ENCODE measurements around the gene ELP4. TPM values are rescaled to one million over a fixed set of nuclear protein-coding genes. Genes with fewer than 3 reads are reported as not detected.

Gene ELP4
- total and polyA plus RNA-seq, 11 donors = 8.5 to 20.7 (median 14.1) TPM

DNA sequence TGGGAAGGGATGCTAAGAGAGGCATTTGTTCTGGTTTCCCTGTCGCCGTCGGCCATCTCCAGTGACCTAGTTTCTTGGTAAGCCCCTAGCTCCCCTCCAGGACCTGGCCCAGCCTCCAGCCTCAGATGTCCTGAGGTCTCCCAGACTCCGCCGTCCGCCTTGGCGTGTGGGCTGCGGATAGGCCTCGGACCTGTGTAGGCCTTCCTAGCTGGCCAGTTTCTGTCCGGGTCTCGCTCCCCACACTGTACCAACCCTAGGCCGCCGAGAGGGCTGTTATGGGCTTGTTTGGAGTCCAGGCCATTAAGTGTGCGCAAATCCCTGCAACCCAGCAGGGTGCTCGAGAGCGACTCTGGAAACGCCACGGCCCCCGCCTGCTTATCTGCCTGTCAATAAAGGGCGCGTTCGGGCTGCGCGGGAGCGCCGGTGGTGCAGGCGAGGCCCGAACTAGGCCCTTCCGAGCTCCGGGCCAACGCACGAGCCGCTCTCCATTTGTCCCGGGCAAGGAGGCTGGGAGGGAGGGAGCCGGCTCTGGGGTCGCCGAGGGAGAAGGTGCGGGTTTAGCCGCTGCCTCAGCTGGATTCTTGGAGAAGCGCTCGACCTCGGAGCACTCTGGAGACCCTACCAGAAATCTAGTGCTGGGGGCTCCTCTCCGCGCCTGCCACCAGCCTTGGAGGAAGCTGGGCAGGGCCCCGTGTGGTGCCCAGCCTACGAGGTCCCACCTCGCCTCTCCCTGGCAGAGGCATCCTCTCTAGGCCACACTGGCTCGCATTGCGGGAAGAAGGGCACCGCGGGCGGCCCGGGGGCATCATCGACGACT, 310.3 kb downstream of the ELP4 start:
- Histone ChIP-seq H3K27me3 (peaks cover 90 to 100% (median 99%) of the 10 kb centered on the region in 9 donors), H3K4me1 (peaks cover 0 to 50% (median 30%) of the 10 kb centered on the region in 12 donors), H3K9me3 (no peaks in the 10 kb centered on the region), H3K27ac (no peak overlapping the region), H3K4me3 (no peak overlapping the region), H3K36me3 (no peaks in the 10 kb centered on the region)
- TF ChIP-seq, protein P1, sequence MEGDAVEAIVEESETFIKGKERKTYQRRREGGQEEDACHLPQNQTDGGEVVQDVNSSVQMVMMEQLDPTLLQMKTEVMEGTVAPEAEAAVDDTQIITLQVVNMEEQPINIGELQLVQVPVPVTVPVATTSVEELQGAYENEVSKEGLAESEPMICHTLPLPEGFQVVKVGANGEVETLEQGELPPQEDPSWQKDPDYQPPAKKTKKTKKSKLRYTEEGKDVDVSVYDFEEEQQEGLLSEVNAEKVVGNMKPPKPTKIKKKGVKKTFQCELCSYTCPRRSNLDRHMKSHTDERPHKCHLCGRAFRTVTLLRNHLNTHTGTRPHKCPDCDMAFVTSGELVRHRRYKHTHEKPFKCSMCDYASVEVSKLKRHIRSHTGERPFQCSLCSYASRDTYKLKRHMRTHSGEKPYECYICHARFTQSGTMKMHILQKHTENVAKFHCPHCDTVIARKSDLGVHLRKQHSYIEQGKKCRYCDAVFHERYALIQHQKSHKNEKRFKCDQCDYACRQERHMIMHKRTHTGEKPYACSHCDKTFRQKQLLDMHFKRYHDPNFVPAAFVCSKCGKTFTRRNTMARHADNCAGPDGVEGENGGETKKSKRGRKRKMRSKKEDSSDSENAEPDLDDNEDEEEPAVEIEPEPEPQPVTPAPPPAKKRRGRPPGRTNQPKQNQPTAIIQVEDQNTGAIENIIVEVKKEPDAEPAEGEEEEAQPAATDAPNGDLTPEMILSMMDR (IDR thresholded peaks at IDR 0.05) = no peak
- TF ChIP-seq POLR2A (IDR thresholded peaks at IDR 0.05) = no peak
- DNase-seq = no peak
- intact Hi-C loops (cut with DNase I) = loop anchor here in 1 of 10 donors (10.0 kb wide), 1 partner anchor 55 kb away; no protein-coding TSS in a partner anchor
- WGBS, 4 donors = 8 to 14% (median 13%) methylated on average over 17 to 55 of the region's 55 CpGs
- peak in 1 of 4 donors; percentile 22 for ATAC-seq

- Histone ChIP-seq H3K4me1 (peaks cover 0 to 44% (median 27%) of the 10 kb centered on the region in 12 donors), H3K4me3 (no peak overlapping the region), H3K36me3 (no peaks in the 10 kb centered on the region), H3K27me3 (peaks cover 89 to 100% (median 100%) of the 10 kb centered on the region in 9 donors), H3K9me3 (no peaks in the 10 kb centered on the region), H3K27ac (no peak overlapping the region)
- intact Hi-C loops (cut with DNase I) = no loop called here
- DNase-seq (no peak), ATAC-seq (no peak)
- TF ChIP-seq, protein P1 (IDR thresholded peaks at IDR 0.05) = no peak
- TF ChIP-seq POLR2A (IDR thresholded peaks at IDR 0.05) = no peak
- WGBS, 4 donors = 4 to 9% (median 6%) methylated on average over 15 of the region's 15 CpGs
These were observed 310.9 kb downstream of the ELP4 start for GRCh38 chr11:31820438-31820818.

DNA sequence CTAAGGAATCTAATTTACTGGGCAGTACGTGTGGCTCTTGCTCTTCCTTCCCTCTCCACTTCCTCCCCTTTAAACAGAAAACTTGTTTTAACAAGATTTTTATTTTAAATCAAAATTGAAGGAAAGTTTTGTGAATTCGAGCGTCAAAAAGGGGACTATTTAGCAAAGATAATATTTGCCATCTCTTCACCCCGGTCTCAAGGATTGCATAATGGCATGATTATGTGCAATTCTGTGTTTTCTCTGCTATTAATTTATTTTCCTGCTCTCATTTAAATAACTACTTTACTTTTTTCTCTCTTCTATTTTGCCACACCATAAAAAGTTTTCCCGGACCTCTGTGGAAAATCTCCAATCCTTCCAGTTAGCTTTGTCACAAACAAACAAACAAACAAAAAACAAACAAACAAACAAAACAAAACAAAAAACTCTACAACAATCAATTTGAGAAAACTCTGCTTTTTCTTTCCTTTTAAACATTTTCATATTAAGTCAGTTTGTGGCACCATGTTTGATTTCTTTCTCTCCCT, 311.7 kb downstream of the ELP4 start:
- H3K27me3 ChIP-seq = peaks cover 89 to 100% (median 100%) of the 10 kb centered on the region in 9 donors
- peaks cover 0 to 39% (median 18%) of the 10 kb centered on the region in 12 donors for H3K4me1 ChIP-seq
- DNase-seq = no peak
- ATAC-seq = no peak
- H3K9me3 ChIP-seq = no peaks in the 10 kb centered on the region
- WGBS, 4 donors = 8 to 12% (median 9%) methylated on average over 5 of the region's 5 CpGs
- no peak overlapping the region for H3K4me3 ChIP-seq
- no peaks in the 10 kb centered on the region for H3K36me3 ChIP-seq
- no peak overlapping the region for H3K27ac ChIP-seq
- TF ChIP-seq, protein P1 (IDR thresholded peaks at IDR 0.05) = no peak
- TF ChIP-seq POLR2A (IDR thresholded peaks at IDR 0.05) = no peak
- intact Hi-C loops (cut with DNase I) = no loop called here

- peaks cover 0 to 35% (median 15%) of the 10 kb centered on the region in 12 donors for H3K4me1 ChIP-seq
- H3K27me3 ChIP-seq = peaks cover 89 to 100% (median 100%) of the 10 kb centered on the region in 9 donors
- intact Hi-C loops (cut with DNase I) = no loop called here
- DNase-seq = no peak
- H3K36me3 ChIP-seq = no peaks in the 10 kb centered on the region
- ATAC-seq = no peak
- WGBS, 4 donors = 9 to 13% (median 11%) methylated on average over 8 of the region's 8 CpGs
- no peak overlapping the region for H3K4me3 ChIP-seq
- H3K27ac ChIP-seq = no peak overlapping the region
- H3K9me3 ChIP-seq = no peaks in the 10 kb centered on the region
- TF ChIP-seq, protein P1 (IDR thresholded peaks at IDR 0.05) = no peak
- no peak for TF ChIP-seq POLR2A (IDR thresholded peaks at IDR 0.05)
These were observed 312.2 kb downstream of the ELP4 start for GRCh38 chr11:31821766-31822165.
